ENCODE measurements around the gene ZDHHC9.
A peak's percentile ranks its signal among the peaks of the same experiment; 100 is the strongest.

Gene ZDHHC9

GRCh38 chrX:129836827-129837226, 6.9 kb downstream of the ZDHHC9 start:
- Mint-ChIP-seq H3K4me3 (no peak overlapping the region), H3K27ac (no peak overlapping the region), H3K9me3 (no peaks in the 10 kb centered on the region), H3K36me3 (ENCODE audit: insufficient read depth) (no peaks in the 10 kb centered on the region), H3K4me1 (ENCODE audit: low read depth in 2 of 2) (no peaks in the 10 kb centered on the region), H3K27me3 (no peaks in the 10 kb centered on the region)
- DNase-seq = no peak
- no peak for ATAC-seq (replicated peaks)

GRCh38 chrX:129833153-129833990, 10.3 kb downstream of the ZDHHC9 start:
- no peak overlapping the region for H3K4me3 Mint-ChIP-seq
- no peaks in the 10 kb centered on the region for H3K4me1 Mint-ChIP-seq (ENCODE audit: low read depth in 2 of 2)
- no peak for DNase-seq
- ATAC-seq (replicated peaks) = no peak
- no peaks in the 10 kb centered on the region for H3K27me3 Mint-ChIP-seq
- H3K9me3 Mint-ChIP-seq = no peaks in the 10 kb centered on the region
- no peaks in the 10 kb centered on the region for H3K36me3 Mint-ChIP-seq (ENCODE audit: insufficient read depth)
- peak overlapping the region in 1 of 2 donors; percentile 25 for H3K27ac Mint-ChIP-seq

GRCh38 chrX:129831091-129831885, 12.4 kb downstream of the ZDHHC9 start:
- Mint-ChIP-seq H3K27me3 (no peaks in the 10 kb centered on the region), H3K4me3 (no peak overlapping the region), H3K9me3 (no peaks in the 10 kb centered on the region), H3K4me1 (ENCODE audit: low read depth in 2 of 2) (no peaks in the 10 kb centered on the region), H3K36me3 (ENCODE audit: insufficient read depth) (no peaks in the 10 kb centered on the region), H3K27ac (no peak overlapping the region)
- DNase-seq (no peak), ATAC-seq (replicated peaks) (no peak)

- H3K4me1 Mint-ChIP-seq (ENCODE audit: low read depth in 2 of 2) = no peaks in the 10 kb centered on the region
- H3K36me3 Mint-ChIP-seq (ENCODE audit: insufficient read depth) = no peaks in the 10 kb centered on the region
- ATAC-seq (replicated peaks) (no peak), DNase-seq (no peak)
- no peak overlapping the region for H3K4me3 Mint-ChIP-seq
- no peaks in the 10 kb centered on the region for H3K27me3 Mint-ChIP-seq
- H3K9me3 Mint-ChIP-seq = no peaks in the 10 kb centered on the region
- no peak overlapping the region for H3K27ac Mint-ChIP-seq
Measured at GRCh38 chrX:129830494-129830893, 13.2 kb downstream of the ZDHHC9 start.

- no peak for DNase-seq
- ATAC-seq (replicated peaks) = no peak
- Mint-ChIP-seq H3K9me3 (no peaks in the 10 kb centered on the region), H3K27ac (no peak overlapping the region), H3K36me3 (ENCODE audit: insufficient read depth) (no peaks in the 10 kb centered on the region), H3K4me1 (ENCODE audit: low read depth in 2 of 2) (peaks cover 2 to 3% of the 10 kb centered on the region in 2 donors), H3K27me3 (no peaks in the 10 kb centered on the region), H3K4me3 (no peak overlapping the region)
Measured at GRCh38 chrX:129825746-129826505, 17.8 kb downstream of the ZDHHC9 start.

- ATAC-seq (replicated peaks) (no peak), DNase-seq (no peak)
- Mint-ChIP-seq H3K27ac (no peak overlapping the region), H3K36me3 (ENCODE audit: insufficient read depth) (no peaks in the 10 kb centered on the region), H3K9me3 (no peaks in the 10 kb centered on the region), H3K27me3 (no peaks in the 10 kb centered on the region), H3K4me3 (no peak overlapping the region), H3K4me1 (ENCODE audit: low read depth in 2 of 2) (peaks cover 2 to 3% of the 10 kb centered on the region in 2 donors)
Measured at GRCh38 chrX:129824620-129825019, 19.1 kb downstream of the ZDHHC9 start.

GRCh38 chrX:129823522-129823921, 20.2 kb downstream of the ZDHHC9 start:
- Mint-ChIP-seq H3K36me3 (ENCODE audit: insufficient read depth) (no peaks in the 10 kb centered on the region), H3K4me1 (ENCODE audit: low read depth in 2 of 2) (peaks cover 2 to 3% of the 10 kb centered on the region in 2 donors), H3K4me3 (no peak overlapping the region), H3K27me3 (no peaks in the 10 kb centered on the region), H3K27ac (peak overlapping the region in 1 of 2 donors; percentile 25), H3K9me3 (no peaks in the 10 kb centered on the region)
- ATAC-seq (replicated peaks) = no peak
- DNase-seq = no peak

- DNase-seq = peak; percentile 47 to 58 (median 50)
- Mint-ChIP-seq H3K36me3 (ENCODE audit: insufficient read depth) (no peaks in the 10 kb centered on the region), H3K4me1 (ENCODE audit: low read depth in 2 of 2) (peaks cover 2 to 3% of the 10 kb centered on the region in 2 donors), H3K27ac (peak overlapping the region in 1 of 2 donors; percentile 25), H3K9me3 (no peaks in the 10 kb centered on the region), H3K27me3 (no peaks in the 10 kb centered on the region), H3K4me3 (no peak overlapping the region)
- peak; percentile 83 for ATAC-seq (replicated peaks)
Measured at GRCh38 chrX:129823115-129823514, 20.6 kb downstream of the ZDHHC9 start.

GRCh38 chrX:129818123-129818522, 25.6 kb downstream of the ZDHHC9 start:
- no peak for ATAC-seq (replicated peaks)
- Mint-ChIP-seq H3K36me3 (ENCODE audit: insufficient read depth) (peaks cover under 1% of the 10 kb centered on the region), H3K4me1 (ENCODE audit: low read depth in 2 of 2) (no peaks in the 10 kb centered on the region), H3K9me3 (no peaks in the 10 kb centered on the region), H3K27me3 (no peaks in the 10 kb centered on the region), H3K4me3 (no peak overlapping the region), H3K27ac (no peak overlapping the region)
- DNase-seq = no peak

GRCh38 chrX:129813662-129814368, 29.9 kb downstream of the ZDHHC9 start:
- no peak for DNase-seq
- Mint-ChIP-seq H3K27ac (no peak overlapping the region), H3K4me3 (no peak overlapping the region), H3K4me1 (ENCODE audit: low read depth in 2 of 2) (peaks cover 3 to 7% of the 10 kb centered on the region in 2 donors), H3K9me3 (no peaks in the 10 kb centered on the region), H3K27me3 (no peaks in the 10 kb centered on the region), H3K36me3 (ENCODE audit: insufficient read depth) (peaks cover 7% of the 10 kb centered on the region)
- no peak for ATAC-seq (replicated peaks)

GRCh38 chrX:129808829-129809796, 34.6 kb downstream of the ZDHHC9 start:
- H3K27me3 Mint-ChIP-seq = no peaks in the 10 kb centered on the region
- peaks cover 7% of the 10 kb centered on the region for H3K36me3 Mint-ChIP-seq (ENCODE audit: insufficient read depth)
- peak overlapping the region in 1 of 2 donors; percentile 65 for H3K27ac Mint-ChIP-seq
- H3K4me1 Mint-ChIP-seq (ENCODE audit: low read depth in 2 of 2) = peaks cover 3 to 14% of the 10 kb centered on the region in 2 donors
- H3K9me3 Mint-ChIP-seq = no peaks in the 10 kb centered on the region
- H3K4me3 Mint-ChIP-seq = no peak overlapping the region
- no peak for ATAC-seq (replicated peaks)
- no peak for DNase-seq

GRCh38 chrX:129808158-129808828, 35.4 kb downstream of the ZDHHC9 start:
- Mint-ChIP-seq H3K36me3 (ENCODE audit: insufficient read depth) (peaks cover 7% of the 10 kb centered on the region), H3K4me1 (ENCODE audit: low read depth in 2 of 2) (peaks cover 3 to 14% of the 10 kb centered on the region in 2 donors), H3K4me3 (no peak overlapping the region), H3K27me3 (no peaks in the 10 kb centered on the region), H3K27ac (no peak overlapping the region), H3K9me3 (no peaks in the 10 kb centered on the region)
- DNase-seq (no peak), ATAC-seq (replicated peaks) (no peak)
